Measurements from ENCODE around the gene ERCC3.
"Not testable (repeated sequence)": the region's sequence is repeated elsewhere in the genome, so short reads cannot be mapped to it uniquely, and the experiment has no call there.

The ERCC3 gene

GRCh38 chr2:127225186-127225960 lies 68.6 kb downstream of the ERCC3 start:
- DNase-seq (ENCODE audit: low read depth) = no peak
- H3K4me3 ChIP-seq (ENCODE audit: control insufficient read depth, low read depth, low read length) = peak overlapping the region; percentile 4; the same call in 1 of the 2 replicates
- no peak for TF ChIP-seq CTCF (IDR thresholded peaks at IDR 0.05; ENCODE audit: control insufficient read depth, insufficient read depth, low read depth, low read length, missing control alignments)

- not testable (repeated sequence) for DNase-seq (ENCODE audit: low read depth)
Observed at GRCh38 chr2:127224135-127224534, 69.8 kb downstream of the ERCC3 start.

DNA sequence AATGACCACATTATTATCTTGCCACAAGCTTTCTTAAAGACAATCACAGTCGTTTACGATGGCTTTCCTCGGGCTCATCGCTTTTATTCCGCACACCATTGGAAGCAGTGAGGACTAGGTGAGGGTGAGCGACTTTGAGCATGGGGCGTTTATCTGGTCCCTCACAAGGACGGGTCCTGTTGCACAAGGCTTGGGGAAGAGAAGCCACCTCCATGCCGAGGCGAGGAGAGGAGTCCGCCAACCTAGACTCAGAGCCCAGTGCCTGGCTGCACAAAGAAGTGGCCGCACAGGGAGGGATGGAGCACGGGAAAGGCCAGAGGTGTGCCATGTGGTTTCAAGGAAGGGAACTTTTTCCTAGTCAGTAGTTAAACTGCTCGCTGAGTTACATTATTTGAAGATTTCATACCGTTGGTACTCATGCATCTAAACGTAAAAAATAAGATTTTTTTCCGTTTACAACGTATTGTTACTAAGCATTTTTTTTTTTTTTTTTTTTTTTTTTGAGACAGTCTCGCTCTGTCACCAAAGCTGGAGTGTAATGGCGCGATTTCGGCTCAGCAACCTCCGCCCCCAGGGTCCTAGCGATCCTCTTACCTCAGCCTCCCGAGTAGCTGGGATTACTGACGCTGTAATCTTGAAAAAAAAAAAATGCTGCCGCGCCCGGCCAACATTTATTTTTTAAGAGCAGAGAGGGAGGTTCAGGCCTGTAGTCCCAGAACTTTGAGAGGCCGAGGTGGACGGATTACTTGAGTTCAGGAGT lies 73.0 kb downstream of the ERCC3 start:
- no peak overlapping the region; the same call in 1 of the 2 replicates for H3K4me3 ChIP-seq (ENCODE audit: control insufficient read depth, low read depth, low read length)
- no peak for DNase-seq (ENCODE audit: low read depth)
- no peak for TF ChIP-seq CTCF (IDR thresholded peaks at IDR 0.05; ENCODE audit: control insufficient read depth, insufficient read depth, low read depth, low read length, missing control alignments)

More at GRCh38 chr2:127224135-127224534, 69.8 kb downstream of the ERCC3 start:
- not testable (repeated sequence) for H3K4me3 ChIP-seq (ENCODE audit: control insufficient read depth, low read depth, low read length)

DNA sequence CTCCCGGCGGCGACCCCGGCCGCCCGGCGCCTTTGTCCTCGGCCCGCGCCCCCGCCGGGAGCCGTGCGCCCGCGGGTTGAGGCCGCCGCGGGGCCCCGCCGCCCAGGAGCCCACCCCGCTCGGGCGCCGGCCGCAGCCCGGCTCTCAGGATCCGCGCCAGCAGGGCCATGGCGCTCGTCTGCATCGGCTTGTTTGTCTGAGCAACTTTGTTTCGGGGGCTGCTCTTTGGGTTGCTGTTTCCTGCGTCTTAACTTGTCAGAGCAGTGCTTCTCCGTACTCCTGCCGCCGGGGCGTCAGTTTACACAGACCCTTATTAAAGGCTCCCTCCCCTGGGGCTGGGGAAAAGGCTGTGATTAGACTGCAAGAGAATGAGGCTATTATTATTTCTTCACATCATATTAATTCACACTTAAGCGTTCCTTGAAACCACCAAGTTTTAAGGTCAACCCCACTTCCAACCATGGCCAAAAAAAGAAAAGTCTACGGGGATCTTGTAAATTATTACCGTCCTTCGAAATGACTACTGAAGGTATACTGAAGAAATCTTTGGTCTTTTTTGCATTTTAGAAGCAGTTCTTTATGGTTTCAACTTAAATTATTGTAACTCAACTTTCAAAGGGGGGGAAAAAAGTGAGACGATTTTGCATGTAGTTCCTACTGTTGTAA lies 73.7 kb downstream of the ERCC3 start, which contains the start of gene CYP27C1:
Gene CYP27C1, minus strand, starts transcription at position 198 of the 666 bp plus-strand sequence. Its CDS starts 29 bp downstream, at position 169.
- no peak for DNase-seq (ENCODE audit: low read depth)
- H3K4me3 ChIP-seq (ENCODE audit: control insufficient read depth, low read depth, low read length) = peak within 1 kb of the TSS; percentile 81
- TF ChIP-seq CTCF (IDR thresholded peaks at IDR 0.05; ENCODE audit: control insufficient read depth, insufficient read depth, low read depth, low read length, missing control alignments) = no peak

- TF ChIP-seq CTCF (IDR thresholded peaks at IDR 0.05; ENCODE audit: control insufficient read depth, insufficient read depth, low read depth, low read length, missing control alignments) = no peak
- peak overlapping the region; percentile 81 for H3K4me3 ChIP-seq (ENCODE audit: control insufficient read depth, low read depth, low read length)
- DNase-seq (ENCODE audit: low read depth) = no peak
Observed at GRCh38 chr2:127219171-127220070, 74.5 kb downstream of the ERCC3 start.

- no peak for DNase-seq (ENCODE audit: low read depth)
- peak overlapping the region; percentile 81 for H3K4me3 ChIP-seq (ENCODE audit: control insufficient read depth, low read depth, low read length)
- TF ChIP-seq CTCF (IDR thresholded peaks at IDR 0.05; ENCODE audit: control insufficient read depth, insufficient read depth, low read depth, low read length, missing control alignments) = no peak
Observed at GRCh38 chr2:127218812-127219170, 75.2 kb downstream of the ERCC3 start.

All from AG09309 (cell line).